ENCODE measurements around the gene HHAT. TPM values are rescaled to one million over a fixed set of nuclear protein-coding genes. Genes with fewer than 3 reads are reported as not detected.
A peak's percentile ranks its signal among the peaks of the same experiment; 100 is the strongest.

Gene HHAT
- total and polyA plus RNA-seq, 2 of the 13 experiments (the other 11 are each of a cell fraction or from before 2014, with no cell fraction given), result 2.6 to 4.9 TPM

GRCh38 chr1:210525716-210526454 is 197.2 kb downstream of the HHAT start:
- peaks cover 1% of the 10 kb centered on the region; the same call in 1 of the 2 replicates for H3K4me1 ChIP-seq (ENCODE audit: insufficient read depth, low read length)
- CTCF ChIA-PET (ENCODE audit: low intra/inter-chr PET ratio, low total read pairs), result no interaction called here
- no peak overlapping the region for H2AFZ ChIP-seq (ENCODE audit: low read length)
- ATAC-seq (no peak), DNase-seq (ENCODE audit: low spot score) (no peak), FAIRE-seq (no peak)
- BruUV-seq (replicated peaks), result no TSS peak
- intact Hi-C loops (cut with micrococcal nuclease; ENCODE audit: unreplicated experiment), result no loop called here
- no peaks in the 10 kb centered on the region for H3K36me3 ChIP-seq (replicated peaks in 1 of 2; ENCODE audit: control insufficient read depth in 1 of 2, insufficient read depth in 2 of 2, low read length in 2 of 2)
- H4K20me1 ChIP-seq (ENCODE audit: insufficient read depth, low read length), result no peaks in the 10 kb centered on the region
- no peak overlapping the region for H3K4me3 ChIP-seq (replicated peaks in 1 of 3; ENCODE audit: insufficient read depth in 1 of 3, low read depth in 2 of 3, low read length in 3 of 3)
- H3K9ac ChIP-seq (ENCODE audit: insufficient read depth, low read depth, low read length), result no peak overlapping the region
- POLR2A ChIA-PET, result no interaction called here
- no peaks in the 10 kb centered on the region for H3K27me3 ChIP-seq (ENCODE audit: control insufficient read depth in 1 of 2, insufficient read depth in 2 of 2, low read length in 2 of 2)
- 72% methylated on average over 12 of the region's 13 CpGs for WGBS (ENCODE audit: low lambda C conversion rate)
- no peaks in the 10 kb centered on the region for H3K9me3 ChIP-seq (ENCODE audit: low read length)
- TF ChIP-seq, protein P1, sequence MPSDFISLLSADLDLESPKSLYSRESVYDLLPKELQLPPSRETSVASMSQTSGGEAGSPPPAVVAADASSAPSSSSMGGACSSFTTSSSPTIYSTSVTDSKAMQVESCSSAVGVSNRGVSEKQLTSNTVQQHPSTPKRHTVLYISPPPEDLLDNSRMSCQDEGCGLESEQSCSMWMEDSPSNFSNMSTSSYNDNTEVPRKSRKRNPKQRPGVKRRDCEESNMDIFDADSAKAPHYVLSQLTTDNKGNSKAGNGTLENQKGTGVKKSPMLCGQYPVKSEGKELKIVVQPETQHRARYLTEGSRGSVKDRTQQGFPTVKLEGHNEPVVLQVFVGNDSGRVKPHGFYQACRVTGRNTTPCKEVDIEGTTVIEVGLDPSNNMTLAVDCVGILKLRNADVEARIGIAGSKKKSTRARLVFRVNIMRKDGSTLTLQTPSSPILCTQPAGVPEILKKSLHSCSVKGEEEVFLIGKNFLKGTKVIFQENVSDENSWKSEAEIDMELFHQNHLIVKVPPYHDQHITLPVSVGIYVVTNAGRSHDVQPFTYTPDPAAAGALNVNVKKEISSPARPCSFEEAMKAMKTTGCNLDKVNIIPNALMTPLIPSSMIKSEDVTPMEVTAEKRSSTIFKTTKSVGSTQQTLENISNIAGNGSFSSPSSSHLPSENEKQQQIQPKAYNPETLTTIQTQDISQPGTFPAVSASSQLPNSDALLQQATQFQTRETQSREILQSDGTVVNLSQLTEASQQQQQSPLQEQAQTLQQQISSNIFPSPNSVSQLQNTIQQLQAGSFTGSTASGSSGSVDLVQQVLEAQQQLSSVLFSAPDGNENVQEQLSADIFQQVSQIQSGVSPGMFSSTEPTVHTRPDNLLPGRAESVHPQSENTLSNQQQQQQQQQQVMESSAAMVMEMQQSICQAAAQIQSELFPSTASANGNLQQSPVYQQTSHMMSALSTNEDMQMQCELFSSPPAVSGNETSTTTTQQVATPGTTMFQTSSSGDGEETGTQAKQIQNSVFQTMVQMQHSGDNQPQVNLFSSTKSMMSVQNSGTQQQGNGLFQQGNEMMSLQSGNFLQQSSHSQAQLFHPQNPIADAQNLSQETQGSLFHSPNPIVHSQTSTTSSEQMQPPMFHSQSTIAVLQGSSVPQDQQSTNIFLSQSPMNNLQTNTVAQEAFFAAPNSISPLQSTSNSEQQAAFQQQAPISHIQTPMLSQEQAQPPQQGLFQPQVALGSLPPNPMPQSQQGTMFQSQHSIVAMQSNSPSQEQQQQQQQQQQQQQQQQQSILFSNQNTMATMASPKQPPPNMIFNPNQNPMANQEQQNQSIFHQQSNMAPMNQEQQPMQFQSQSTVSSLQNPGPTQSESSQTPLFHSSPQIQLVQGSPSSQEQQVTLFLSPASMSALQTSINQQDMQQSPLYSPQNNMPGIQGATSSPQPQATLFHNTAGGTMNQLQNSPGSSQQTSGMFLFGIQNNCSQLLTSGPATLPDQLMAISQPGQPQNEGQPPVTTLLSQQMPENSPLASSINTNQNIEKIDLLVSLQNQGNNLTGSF (CRISPR knock-in tag; IDR thresholded peaks at IDR 0.05), result no peak
- TF ChIP-seq MAFK (conservative IDR thresholded peaks at IDR 0.05 in 1 of 2, IDR thresholded peaks at IDR 0.05 in 1 of 2; ENCODE audit: low read length in 2 of 2), result peak in 1 of 2 experiments; percentile 45; a peak in 2 of 4 replicates
- no peak for TF ChIP-seq ETV5 (CRISPR knock-in tag; IDR thresholded peaks at IDR 0.05; ENCODE audit: borderline replicate concordance)
- TF ChIP-seq MAFF (IDR thresholded peaks at IDR 0.05; ENCODE audit: low read depth, low read length), result 0 out of 2 replicates have a peak, but pooled peaks have one; percentile 22
- no peaks in the 10 kb centered on the region for H3K79me2 ChIP-seq (ENCODE audit: insufficient read depth, low read length)
- no peak overlapping the region for H3K27ac ChIP-seq (ENCODE audit: extremely low read length, insufficient read depth, low read length)
- in situ Hi-C loops (cut with HindIII; ENCODE audit: extremely low pct_ligation_motif_present, low pct_unique_long_range_greater_than_20kb), result no loop called here
- no peak overlapping the region for H3K4me2 ChIP-seq (ENCODE audit: low read depth, low read length)
